GM12878 (cell line): ENCODE results near the gene SEPHS2. TPM values are rescaled to one million over a fixed set of nuclear protein-coding genes. Genes with fewer than 3 reads are reported as not detected.
A peak's percentile ranks its signal among the peaks of the same experiment; 100 is the strongest.

Experiments
- ATF2 ChIP-seq: IDR thresholded peaks from 2 replicates; pipeline ENCODE4 v1.6.1; 2012; ENCODE audit warnings: low read length, inconsistent platforms
- BMI1 ChIP-seq: fragments of 450-650 bp; IDR thresholded peaks from 2 replicates; pipeline ENCODE4 v1.6.1; 2016; ENCODE audit warnings: mild to moderate bottlenecking, moderate library complexity, borderline replicate concordance
- BRCA1 ChIP-seq: IDR thresholded peaks from 2 replicates; pipeline ENCODE4 v1.6.1; 2011; ENCODE audit warnings: low read depth, low read length, improper control_type of control experiment
- CEBPB ChIP-seq, 2 experiments: fragments of 150-350 bp in 1 of 2; IDR thresholded peaks; 2 replicates each; pipeline ENCODE4 v1.6.1; 2012 to 2014; ENCODE audit warnings: low read depth in 2 of 2, low read length in 2 of 2, borderline replicate concordance in 1 of 2, inconsistent platforms in 1 of 2
- CEBPZ ChIP-seq: fragments of 150-350 bp; IDR thresholded peaks from 2 replicates; pipeline ENCODE4 v1.6.1; 2016; ENCODE audit warnings: low read depth, low read length
- GATAD2B ChIP-seq: fragments of 450-650 bp; conservative IDR thresholded peaks from 2 replicates; pipeline ENCODE4 v1.6.1; 2017; ENCODE audit warnings: low read depth, mild to moderate bottlenecking, moderate library complexity
- HCFC1 ChIP-seq: fragments of 150-350 bp; IDR thresholded peaks from 2 replicates; pipeline ENCODE4 v1.6.1; 2014; ENCODE audit warnings: low read length
- IRF3 ChIP-seq: fragments of 450-650 bp; IDR thresholded peaks from 2 replicates; pipeline ENCODE4 v1.6.1; 2014; ENCODE audit warnings: mild to moderate bottlenecking
- JUNB ChIP-seq: IDR thresholded peaks from 2 replicates; pipeline ENCODE4 v1.6.1; 2016; ENCODE audit warnings: antibody characterized with exemption, mild to moderate bottlenecking
- KDM1A ChIP-seq: fragments of 200-600 bp; sonication (generic); IDR thresholded peaks from 2 replicates; pipeline ENCODE4 v1.6.1; 2016; ENCODE audit warnings: borderline replicate concordance
- LARP7 ChIP-seq: fragments of 450-650 bp; IDR thresholded peaks from 2 replicates; pipeline ENCODE4 v1.6.1; 2017; ENCODE audit warnings: mild to moderate bottlenecking
- MXI1 ChIP-seq: fragments of 150-350 bp; IDR thresholded peaks from 2 replicates; pipeline ENCODE4 v1.6.1; 2011; ENCODE audit warnings: low read depth, mild to moderate bottlenecking, inconsistent platforms, low read length, improper control_type of control experiment
- NFIC ChIP-seq: IDR thresholded peaks from 2 replicates; pipeline ENCODE4 v1.6.1; 2012; ENCODE audit warnings: low read depth, mild to moderate bottlenecking, inconsistent platforms, low read length, moderate library complexity
- NR2C1 ChIP-seq: fragments of 450-650 bp; IDR thresholded peaks from 2 replicates; pipeline ENCODE4 v1.6.1; 2017; ENCODE audit warnings: antibody characterized with exemption, mild to moderate bottlenecking, moderate library complexity
- PRDM15 ChIP-seq: fragments of 450-650 bp; formaldehyde crosslinking; IDR thresholded peaks from 2 replicates; pipeline ENCODE4 v1.4.0; 2020; ENCODE audit warnings: mild to moderate bottlenecking, moderate library complexity
- SREBF1 ChIP-seq: IDR thresholded peaks from 2 replicates; pipeline ENCODE4 v1.6.1; 2012; ENCODE audit warnings: mild to moderate bottlenecking, low read length
- TCF3 ChIP-seq: IDR thresholded peaks from 2 replicates; pipeline ENCODE4 v1.6.1; 2012; ENCODE audit warnings: low read depth, mild to moderate bottlenecking, low read length, borderline replicate concordance; ENCODE audit not compliant: insufficient read depth
- YY1 ChIP-seq: IDR thresholded peaks from 2 replicates; pipeline ENCODE4 v1.6.1; 2011; ENCODE audit warnings: low read depth, mild to moderate bottlenecking, low read length
- ZNF217 ChIP-seq: fragments of 450-650 bp; IDR thresholded peaks from 2 replicates; pipeline ENCODE4 v1.6.1; 2017; ENCODE audit warnings: antibody characterized with exemption, mild to moderate bottlenecking
- ZNF384 ChIP-seq: IDR thresholded peaks from 2 replicates; pipeline ENCODE4 v1.6.1; 2012; ENCODE audit warnings: low read depth, mild to moderate bottlenecking, low read length, improper control_type of control experiment, borderline replicate concordance
- ZSCAN29 ChIP-seq: fragments of 450-650 bp; IDR thresholded peaks from 2 replicates; pipeline ENCODE4 v1.6.1; 2017; ENCODE audit warnings: mild to moderate bottlenecking, moderate library complexity
- polyA plus RNA-seq, 11 experiments: library from polyadenylated mRNA; depleted of rRNA in 4 of 11; unstranded in 6 of 11; stranded (reverse) in 5 of 11; fragments of >200 nt; fragmentation: Nextera tagmentation in 4 of 11; fragmentation: Illumina TruSeq in 1 of 11; extraction: Ambion mirVana in 4 of 11; extraction: Trizol in 1 of 11; gene quantifications; 1 replicate in 1 of 11; 2 replicates in 10 of 11; pipeline versions ENCODE4 v1.2.1 to v1.2.3, GENCODE V29; 2011 to 2016; ENCODE audit warnings: inconsistent platforms in 2 of 11, missing spikeins in 2 of 11, low read depth in 1 of 11
- total RNA-seq, 4 experiments: library from RNA; depleted of rRNA in 3 of 4; stranded (reverse); fragments of >200 nt in 3 of 4; fragmentation: Illumina TruSeq in 1 of 4; extraction: Trizol in 1 of 4; gene quantifications; 2 replicates each; pipeline versions ENCODE4 v1.2.1 to v1.2.3, GENCODE V29; 2013 to 2021

The SEPHS2 gene
- total and polyA plus RNA-seq, 10 of the 15 experiments (the other 5 are each of a cell fraction or from before 2014, with no cell fraction given) = 21.6 to 99.8 (median 72.9) TPM

GRCh38 chr16:30458561-30459394 is 13.1 kb upstream of the SEPHS2 start (continued):
- TF ChIP-seq ATF2 = peak; percentile 91
- TF ChIP-seq HCFC1 = no peak
- no peak for TF ChIP-seq KDM1A
- TF ChIP-seq PRDM15 (CRISPR knock-in tag) = no peak
- peak; percentile 12; the same call in 1 of the 2 replicates for TF ChIP-seq JUNB
- TF ChIP-seq CEBPZ = no peak
- TF ChIP-seq LARP7 = peak; percentile 80
- peak; percentile 100 for TF ChIP-seq TCF3
- TF ChIP-seq BMI1 = peak; percentile 83
- TF ChIP-seq MXI1 = peak; percentile 74
- no peak for TF ChIP-seq BRCA1
- no peak for TF ChIP-seq ZSCAN29
- TF ChIP-seq YY1 = peak; percentile 53; the same call in 1 of the 2 replicates
- TF ChIP-seq ZNF384 = peak; percentile 70; the same call in 1 of the 2 replicates
- peak; percentile 66; the same call in 1 of the 2 replicates for TF ChIP-seq ZNF217
- peak; percentile 61; the same call in 1 of the 2 replicates for TF ChIP-seq NR2C1
- TF ChIP-seq CEBPB (IDR thresholded peaks at IDR 0.05; ENCODE audit: borderline replicate concordance in 1 of 2, low read depth in 2 of 2, low read length in 2 of 2) = no peak
- no peak for TF ChIP-seq IRF3
- peak; percentile 97 for TF ChIP-seq GATAD2B
- TF ChIP-seq SREBF1 = no peak
- peak; percentile 97 for TF ChIP-seq NFIC
